Large intestine (tissue), 3 donors: Measurements from ENCODE around the gene ALAD. TPM values are rescaled to one million over a fixed set of nuclear protein-coding genes. Genes with fewer than 3 reads are reported as not detected.
"Not testable (repeated sequence)": the region's sequence is repeated elsewhere in the genome, so short reads cannot be mapped to it uniquely, and the experiment has no call there.

Experiments used
- DNase-seq, 2 donors: peaks; one replicate each; pipeline versions ENCODE4 v3.0.0 to v3.0.0-alpha.2; 2013
- H3K27ac ChIP-seq: one replicate; pipeline ENCODE4 v1.5.1; 2013; ENCODE audit warnings: low read length
- H3K27me3 ChIP-seq: 2 replicates; pipeline ENCODE4 v1.6.1; 2013; ENCODE audit warnings: low read length; ENCODE audit not compliant: control insufficient read depth, insufficient read depth
- H3K36me3 ChIP-seq: 2 replicates; pipeline ENCODE4 v1.6.1; 2013; ENCODE audit warnings: low read length; ENCODE audit not compliant: control insufficient read depth, insufficient read depth
- H3K4me1 ChIP-seq: one replicate; pipeline ENCODE4 v1.6.1; 2013; ENCODE audit warnings: low read length; ENCODE audit not compliant: control insufficient read depth, insufficient read depth
- H3K4me3 ChIP-seq: one replicate; pipeline ENCODE4 v1.5.1; 2013; ENCODE audit warnings: low read length
- H3K9me3 ChIP-seq: one replicate; pipeline ENCODE4 v1.6.1; 2013; ENCODE audit warnings: mild to moderate bottlenecking, low read depth, low read length, moderate library complexity; ENCODE audit not compliant: control insufficient read depth
- WGBS: methylation state at CpG from one replicate; pipeline ENCODE4 v1.1.5; 2013; ENCODE audit warnings: low lambda C conversion rate; ENCODE audit not compliant: insufficient coverage; 5-methylcytosine and 5-hydroxymethylcytosine counted together
- polyA plus RNA-seq: library from polyadenylated mRNA; unstranded; fragments of 120-200 nt; gene quantifications from one replicate; pipeline ENCODE4 v1.2.1, GENCODE V29; 2013

ALAD gene
- polyA plus RNA-seq, 1 donor: 48.8 TPM

GRCh38 chr9:113426701-113427100 is 25.6 kb upstream of the ALAD start:
- Histone ChIP-seq H3K9me3 (no peaks in the 10 kb centered on the region), H3K27ac (no peak overlapping the region), H3K36me3 (no peaks in the 10 kb centered on the region), H3K4me1 (no peaks in the 10 kb centered on the region), H3K27me3 (no peaks in the 10 kb centered on the region), H3K4me3 (no peak overlapping the region)
- DNase-seq: no peak
- no CpG with 5 or more reads among the region's 1 CpG for WGBS

GRCh38 chr9:113425072-113425471 is 24.0 kb upstream of the ALAD start:
- no CpG with 5 or more reads among the region's 2 CpGs for WGBS
- no peak overlapping the region for H3K27ac ChIP-seq
- DNase-seq: no peak

GRCh38 chr9:113421726-113422125 is 20.6 kb upstream of the ALAD start:
- H3K4me3 ChIP-seq: no peak overlapping the region

More at GRCh38 chr9:113425072-113425471, 24.0 kb upstream of the ALAD start:
- Histone ChIP-seq H3K4me1 (no peaks in the 10 kb centered on the region), H3K36me3 (no peaks in the 10 kb centered on the region), H3K9me3 (no peaks in the 10 kb centered on the region), H3K4me3 (no peak overlapping the region), H3K27me3 (no peaks in the 10 kb centered on the region)

GRCh38 chr9:113417370-113417769 is 16.3 kb upstream of the ALAD start:
- Histone ChIP-seq H3K36me3 (no peaks in the 10 kb centered on the region), H3K27me3 (no peaks in the 10 kb centered on the region), H3K4me1 (no peaks in the 10 kb centered on the region), H3K27ac (no peak overlapping the region), H3K9me3 (no peaks in the 10 kb centered on the region), H3K4me3 (no peak overlapping the region)
- no peak for DNase-seq
- WGBS: no CpG with 5 or more reads among the region's 4 CpGs

More at GRCh38 chr9:113421726-113422125, 20.6 kb upstream of the ALAD start:
- H3K27ac ChIP-seq: no peak overlapping the region
- no peaks in the 10 kb centered on the region for H3K9me3 ChIP-seq
- no peaks in the 10 kb centered on the region for H3K36me3 ChIP-seq
- no peak for DNase-seq
- H3K27me3 ChIP-seq: no peaks in the 10 kb centered on the region
- no CpG with 5 or more reads among the region's 3 CpGs for WGBS
- no peaks in the 10 kb centered on the region for H3K4me1 ChIP-seq

GRCh38 chr9:113416149-113416721 is 15.2 kb upstream of the ALAD start:
- no peak for DNase-seq
- Histone ChIP-seq H3K27me3 (no peaks in the 10 kb centered on the region), H3K4me1 (no peaks in the 10 kb centered on the region), H3K4me3 (no peak overlapping the region), H3K9me3 (no peaks in the 10 kb centered on the region), H3K36me3 (no peaks in the 10 kb centered on the region), H3K27ac (no peak overlapping the region)
- WGBS: 71% methylated on average over 3 of the region's 3 CpGs

- Histone ChIP-seq H3K36me3 (peaks cover 18% of the 10 kb centered on the region), H3K27me3 (no peaks in the 10 kb centered on the region), H3K4me3 (peak within 1 kb of the TSS; percentile 76), H3K4me1 (no peaks in the 10 kb centered on the region), H3K9me3 (no peaks in the 10 kb centered on the region), H3K27ac (peak within 1 kb of the TSS; percentile 98)
- WGBS: no CpG with 5 or more reads among the region's 61 CpGs
- peak; percentile 96 to 99 for DNase-seq
Measured at GRCh38 chr9:113410207-113410864, 9.3 kb upstream of the ALAD start, which contains the start of the genes C9orf43 and POLE3. C9orf43 (plus strand) TSS chr9:113410747; CDS start chr9:113413494, 2,747 bp downstream. POLE3 (minus strand) TSS chr9:113410675; CDS start chr9:113410293, 382 bp downstream.

GRCh38 chr9:113409883-113410206 is 8.8 kb upstream of the ALAD start:
- H3K27me3 ChIP-seq: no peaks in the 10 kb centered on the region
- H3K4me1 ChIP-seq: no peaks in the 10 kb centered on the region
- H3K4me3 ChIP-seq: peak overlapping the region; percentile 76
- DNase-seq: no peak
- H3K36me3 ChIP-seq: peaks cover 18% of the 10 kb centered on the region
- WGBS: no CpG with 5 or more reads among the region's 20 CpGs
- no peaks in the 10 kb centered on the region for H3K9me3 ChIP-seq
- H3K27ac ChIP-seq: peak overlapping the region; percentile 98

- H3K4me3 ChIP-seq: peak overlapping the region; percentile 76
- no CpG with 5 or more reads among the region's 10 CpGs for WGBS
- peak overlapping the region; percentile 98 for H3K27ac ChIP-seq
- H3K36me3 ChIP-seq: peaks cover 18% of the 10 kb centered on the region
- no peaks in the 10 kb centered on the region for H3K4me1 ChIP-seq
- H3K27me3 ChIP-seq: no peaks in the 10 kb centered on the region
- no peak for DNase-seq
- H3K9me3 ChIP-seq: no peaks in the 10 kb centered on the region
Measured at GRCh38 chr9:113409481-113409880, 8.4 kb upstream of the ALAD start.

- not testable (repeated sequence) for H3K27ac ChIP-seq, H3K4me3 ChIP-seq, H3K4me1 ChIP-seq, H3K27me3 ChIP-seq, H3K9me3 ChIP-seq
- WGBS: 80% methylated on average over 1 of the region's 7 CpGs
- peak; percentile 51 to 64 for DNase-seq
- H3K36me3 ChIP-seq: peaks cover 18% of the 10 kb centered on the region
Measured at GRCh38 chr9:113406873-113407511, 5.9 kb upstream of the ALAD start.

- not testable (repeated sequence) for H3K27me3 ChIP-seq, H3K4me1 ChIP-seq, H3K4me3 ChIP-seq, H3K27ac ChIP-seq, DNase-seq, H3K9me3 ChIP-seq
- no CpG with 5 or more reads among the region's 9 CpGs for WGBS
- H3K36me3 ChIP-seq: peaks cover 18% of the 10 kb centered on the region
Measured at GRCh38 chr9:113406353-113406752, 5.3 kb upstream of the ALAD start.
